WERI-Rb-1 (cell line): ENCODE data around the gene PRRC2A.

Experiments
- DNase-seq: peaks from one replicate; pipeline ENCODE4 v3.0.0-alpha.2; 2020
- H3K27ac ChIP-seq: fragments of 250-450 bp; sonication (Bioruptor Pico); 2 replicates; pipeline ENCODE4 v1.5.1; 2020; ENCODE audit warnings: mild to moderate bottlenecking, moderate library complexity
- H3K27me3 ChIP-seq: fragments of 250-450 bp; sonication (Bioruptor Pico); 2 replicates; pipeline ENCODE4 v1.5.1; 2021; ENCODE audit warnings: mild to moderate bottlenecking, low read depth, moderate library complexity; ENCODE audit not compliant: insufficient read depth, severe bottlenecking
- H3K36me3 ChIP-seq: fragments of 250-450 bp; sonication (Bioruptor Pico); 2 replicates; pipeline ENCODE4 v1.5.1; 2020; ENCODE audit warnings: mild to moderate bottlenecking, moderate library complexity
- H3K4me3 ChIP-seq: 2 replicates; pipeline ENCODE4 v1.5.1; 2011; ENCODE audit warnings: low read depth, mild to moderate bottlenecking, control low read depth, low read length
- H3K9me3 ChIP-seq: fragments of 250-450 bp; sonication (Bioruptor Pico); 2 replicates; pipeline ENCODE4 v1.5.1; 2021; ENCODE audit warnings: mild to moderate bottlenecking, moderate library complexity; ENCODE audit not compliant: severe bottlenecking
- TF ChIP-seq, protein P1 (sequence below): IDR thresholded peaks from 2 replicates; pipeline ENCODE4 v1.5.1; 2011; ENCODE audit warnings: low read depth, mild to moderate bottlenecking, control low read depth, inconsistent platforms, low read length

The PRRC2A gene

DNA sequence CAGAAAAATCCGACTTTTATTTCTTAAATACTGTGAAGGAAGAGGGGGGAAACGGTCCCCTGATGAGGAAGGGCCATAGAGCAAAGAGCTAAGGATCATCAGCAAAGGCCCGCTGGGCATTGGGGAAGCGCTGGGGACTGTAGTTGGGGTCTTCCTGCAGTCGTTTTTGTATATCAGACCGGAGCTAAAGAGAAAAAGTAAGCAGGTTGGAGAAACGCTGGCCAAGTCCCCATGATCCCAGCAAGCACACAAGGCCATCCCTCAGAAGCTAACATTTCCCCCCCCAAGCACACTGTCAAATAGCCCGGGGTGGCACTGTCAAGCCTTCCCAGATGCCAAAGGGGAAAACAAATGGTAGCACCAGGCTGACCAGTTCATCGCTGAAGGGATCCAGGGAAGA lies 18.5 kb downstream of the PRRC2A start:
- DNase-seq: no peak
- Histone ChIP-seq H3K27me3 (no peaks in the 10 kb centered on the region), H3K4me3 (no peak overlapping the region), H3K9me3 (no peaks in the 10 kb centered on the region), H3K27ac (peak overlapping the region; percentile 33), H3K36me3 (peaks cover 96% of the 10 kb centered on the region)
- TF ChIP-seq, protein P1, sequence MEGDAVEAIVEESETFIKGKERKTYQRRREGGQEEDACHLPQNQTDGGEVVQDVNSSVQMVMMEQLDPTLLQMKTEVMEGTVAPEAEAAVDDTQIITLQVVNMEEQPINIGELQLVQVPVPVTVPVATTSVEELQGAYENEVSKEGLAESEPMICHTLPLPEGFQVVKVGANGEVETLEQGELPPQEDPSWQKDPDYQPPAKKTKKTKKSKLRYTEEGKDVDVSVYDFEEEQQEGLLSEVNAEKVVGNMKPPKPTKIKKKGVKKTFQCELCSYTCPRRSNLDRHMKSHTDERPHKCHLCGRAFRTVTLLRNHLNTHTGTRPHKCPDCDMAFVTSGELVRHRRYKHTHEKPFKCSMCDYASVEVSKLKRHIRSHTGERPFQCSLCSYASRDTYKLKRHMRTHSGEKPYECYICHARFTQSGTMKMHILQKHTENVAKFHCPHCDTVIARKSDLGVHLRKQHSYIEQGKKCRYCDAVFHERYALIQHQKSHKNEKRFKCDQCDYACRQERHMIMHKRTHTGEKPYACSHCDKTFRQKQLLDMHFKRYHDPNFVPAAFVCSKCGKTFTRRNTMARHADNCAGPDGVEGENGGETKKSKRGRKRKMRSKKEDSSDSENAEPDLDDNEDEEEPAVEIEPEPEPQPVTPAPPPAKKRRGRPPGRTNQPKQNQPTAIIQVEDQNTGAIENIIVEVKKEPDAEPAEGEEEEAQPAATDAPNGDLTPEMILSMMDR: no peak

DNA sequence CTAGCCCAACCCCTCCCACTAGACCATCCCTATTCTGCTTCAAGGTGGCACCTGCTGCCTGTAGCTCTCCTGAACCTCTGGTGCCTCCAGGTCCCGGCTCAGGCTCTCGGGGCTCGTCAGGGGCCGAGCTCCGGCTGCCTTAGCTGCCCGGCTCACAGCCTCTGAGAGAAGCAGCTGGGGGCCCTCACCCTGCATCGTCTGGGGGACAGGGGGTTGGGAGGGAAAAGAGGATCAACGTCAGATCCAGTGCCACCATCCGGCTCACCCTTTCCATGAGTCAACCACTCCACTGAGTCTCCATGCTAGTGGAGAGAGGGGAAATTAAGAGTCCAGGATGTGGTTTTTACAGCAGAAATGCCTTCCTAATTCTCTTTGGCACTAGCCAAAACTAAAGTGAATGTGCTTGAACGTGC lies 18.9 kb downstream of the PRRC2A start:
- H3K9me3 ChIP-seq: no peaks in the 10 kb centered on the region
- peak; percentile 68 for DNase-seq
- H3K27me3 ChIP-seq: no peaks in the 10 kb centered on the region
- peak overlapping the region; percentile 33 for H3K27ac ChIP-seq
- TF ChIP-seq, protein P1: no peak
- H3K4me3 ChIP-seq: no peak overlapping the region
- peaks cover 96% of the 10 kb centered on the region for H3K36me3 ChIP-seq

DNA sequence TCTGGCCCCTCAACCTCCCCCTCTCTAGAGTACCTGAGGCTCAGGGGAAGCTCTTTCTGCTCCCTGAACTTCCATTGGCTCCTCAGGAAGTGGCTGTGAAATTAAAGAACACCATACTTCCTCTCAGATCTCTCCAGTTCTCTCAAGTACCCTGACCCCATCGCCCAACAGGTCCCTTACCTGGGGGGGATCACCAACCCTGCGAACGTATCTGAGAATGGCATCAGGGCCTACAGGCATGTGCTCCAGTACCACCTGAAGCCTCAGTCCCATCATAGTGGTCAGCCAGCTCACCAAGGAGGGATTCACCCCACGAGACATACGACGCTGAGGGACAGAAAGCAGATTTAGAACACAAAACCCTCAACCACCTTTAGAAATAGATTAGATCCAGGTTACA lies 20.1 kb downstream of the PRRC2A start:
- Histone ChIP-seq H3K4me3 (no peak overlapping the region), H3K27me3 (no peaks in the 10 kb centered on the region), H3K36me3 (peaks cover 96% of the 10 kb centered on the region), H3K9me3 (no peaks in the 10 kb centered on the region), H3K27ac (no peak overlapping the region; the same call in 1 of the 2 replicates)
- no peak for DNase-seq
- TF ChIP-seq, protein P1: no peak

DNA sequence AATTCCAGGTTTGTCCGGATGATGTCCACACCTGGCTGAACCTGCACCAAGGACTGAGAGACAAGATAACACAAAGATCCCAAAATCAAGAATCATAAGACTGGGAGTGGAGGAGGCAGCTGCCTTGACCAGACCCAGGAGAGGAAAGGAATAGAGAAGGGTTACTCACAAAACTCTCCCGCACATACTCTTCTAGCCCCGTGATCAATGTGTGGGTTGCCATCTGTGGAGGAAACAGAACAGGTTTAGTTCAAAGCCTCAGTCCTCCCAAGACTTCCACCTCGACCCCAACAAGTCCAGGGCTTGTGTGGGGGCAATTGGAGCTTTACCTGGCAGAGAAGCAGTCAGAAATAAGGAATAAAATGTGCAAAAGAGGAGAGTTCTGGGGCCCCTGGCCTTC lies 20.9 kb downstream of the PRRC2A start:
- Histone ChIP-seq H3K4me3 (no peak overlapping the region), H3K27me3 (no peaks in the 10 kb centered on the region), H3K36me3 (peaks cover 96% of the 10 kb centered on the region), H3K9me3 (no peaks in the 10 kb centered on the region), H3K27ac (no peak overlapping the region)
- TF ChIP-seq, protein P1: no peak
- DNase-seq: no peak

DNA sequence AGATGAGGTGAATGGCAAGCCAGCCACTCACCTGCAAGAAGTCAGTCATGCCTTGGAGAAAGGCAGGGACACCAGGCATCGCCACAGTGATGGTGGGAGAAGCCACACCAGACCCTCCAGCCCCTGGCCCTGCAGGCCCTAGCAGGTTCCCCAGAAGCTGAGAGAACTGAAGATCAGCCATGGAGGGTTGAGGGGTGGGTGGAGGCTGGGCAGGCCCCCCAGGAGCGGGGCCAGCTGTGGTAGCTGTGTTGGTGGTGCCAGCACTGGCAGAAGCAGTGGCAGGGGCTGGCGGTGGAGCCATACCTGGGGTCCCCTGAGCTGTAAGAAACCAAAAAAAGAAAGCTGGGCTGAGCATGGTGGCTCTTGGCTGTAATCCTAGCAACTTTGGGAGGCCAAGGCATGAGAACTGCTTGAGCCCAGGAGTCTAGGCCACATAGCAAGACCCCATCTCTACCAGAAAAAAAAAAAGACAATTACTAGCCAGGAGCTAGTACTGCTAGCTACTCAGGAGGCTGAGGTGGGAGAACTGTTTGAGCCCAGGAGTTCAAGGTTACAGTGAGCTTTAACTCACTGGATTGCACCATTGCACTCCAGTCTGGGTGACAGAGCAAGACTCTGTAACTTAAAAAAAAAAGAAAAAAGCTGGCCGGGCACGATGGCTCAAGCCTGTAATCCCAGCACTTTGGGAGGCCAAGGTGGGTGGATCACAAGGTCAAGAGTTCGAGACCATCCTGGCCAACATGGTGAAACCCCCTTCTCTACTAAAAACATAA lies 22.5 kb downstream of the PRRC2A start:
- DNase-seq: no peak
- peaks cover 97% of the 10 kb centered on the region for H3K36me3 ChIP-seq

More for the DNA sequence above, 22.5 kb downstream of the PRRC2A start:
- H3K4me3 ChIP-seq: no peak overlapping the region
- no peaks in the 10 kb centered on the region for H3K27me3 ChIP-seq
- H3K27ac ChIP-seq: no peak overlapping the region
- TF ChIP-seq, protein P1: no peak
- H3K9me3 ChIP-seq: no peaks in the 10 kb centered on the region
